K562 (cell line): Measurements from ENCODE around the gene PRKCB. TPM values are rescaled to one million over a fixed set of nuclear protein-coding genes. Genes with fewer than 3 reads are reported as not detected.

Experiments used
- ARID1B ChIP-seq: fragments of 450-650 bp; IDR thresholded peaks from 2 replicates; pipeline ENCODE4 v1.6.1; 2016; ENCODE audit warnings: antibody characterized with exemption, mild to moderate bottlenecking, inconsistent platforms
- BRCA1 ChIP-seq, 2 experiments: fragments of 450-650 bp in 1 of 2; sonication (generic) in 1 of 2; formaldehyde crosslinking in 1 of 2; IDR thresholded peaks; 2 replicates each; pipeline versions ENCODE4 v1.5.0 to v1.6.1; 2017 to 2020; ENCODE audit warnings: mild to moderate bottlenecking in 1 of 2, missing genetic modification reagents in 1 of 2
- BRF1 ChIP-seq: IDR thresholded peaks from 3 replicates; pipeline ENCODE4 v1.6.1; 2011; ENCODE audit warnings: borderline replicate concordance, mild to moderate bottlenecking; ENCODE audit not compliant: insufficient read length; ENCODE audit errors: extremely low read depth
- CEBPB ChIP-seq: fragments of 450-650 bp; IDR thresholded peaks from 2 replicates; pipeline ENCODE4 v1.6.1; 2016; ENCODE audit warnings: missing genetic modification characterization, missing compliant biosample characterization
- CHD4 ChIP-seq: fragments of 200-600 bp; sonication (generic); IDR thresholded peaks from 3 replicates; pipeline ENCODE4 v1.6.1; 2012; ENCODE audit warnings: low read depth, mild to moderate bottlenecking, mixed read lengths, low read length, inconsistent platforms; ENCODE audit not compliant: insufficient read depth, insufficient replicate concordance, poor library complexity, severe bottlenecking
- ERF ChIP-seq: fragments of 450-650 bp; formaldehyde crosslinking; IDR thresholded peaks from 2 replicates; pipeline ENCODE4 v1.4.0; 2020; ENCODE audit warnings: mild to moderate bottlenecking, mixed read lengths
- ESRRA ChIP-seq: fragments of 450-650 bp; IDR thresholded peaks from 2 replicates; pipeline ENCODE4 v1.6.1; 2014; ENCODE audit warnings: low read depth, mild to moderate bottlenecking, moderate library complexity, borderline replicate concordance
- FOXA1 ChIP-seq: fragments of 450-650 bp; IDR thresholded peaks from 2 replicates; pipeline ENCODE4 v1.6.1; 2016; ENCODE audit warnings: mild to moderate bottlenecking, borderline replicate concordance
- FOXJ3 ChIP-seq: sonication (generic); formaldehyde crosslinking; IDR thresholded peaks from 2 replicates; pipeline ENCODE4 v1.4.0; 2020; ENCODE audit warnings: mild to moderate bottlenecking, missing genetic modification reagents
- HOXB6 ChIP-seq: fragments of 250-450 bp; sonication (Bioruptor Pico); IDR thresholded peaks from 2 replicates; pipeline ENCODE4 v1.5.1; 2022; ENCODE audit warnings: mild to moderate bottlenecking, borderline replicate concordance
- MEF2A ChIP-seq: IDR thresholded peaks from 2 replicates; pipeline ENCODE4 v1.6.1; 2011; ENCODE audit warnings: low read depth, mild to moderate bottlenecking, low read length, moderate library complexity; ENCODE audit not compliant: control insufficient read depth
- MYC ChIP-seq, 2 experiments: fragments of 250-450 bp in 1 of 2; sonication (Bioruptor Pico) in 1 of 2; IDR thresholded peaks; 2 replicates each; pipeline versions ENCODE4 v1.5.1 to v1.6.1; 2012 to 2021; ENCODE audit warnings: low read depth in 2 of 2, borderline replicate concordance in 1 of 2, improper control_type of control experiment in 1 of 2, low read length in 1 of 2, mild to moderate bottlenecking in 1 of 2, moderate library complexity in 1 of 2
- NBN ChIP-seq: fragments of 450-650 bp; IDR thresholded peaks from 2 replicates; pipeline ENCODE4 v1.6.1; 2016; ENCODE audit warnings: low read depth, mild to moderate bottlenecking
- POLR2H ChIP-seq: IDR thresholded peaks from 2 replicates; pipeline ENCODE4 v1.6.1; 2016; ENCODE audit warnings: missing genetic modification characterization, low read depth, mild to moderate bottlenecking, control low read depth, missing compliant biosample characterization, moderate library complexity
- PRPF4 ChIP-seq: fragments of 200-400 bp; formaldehyde crosslinking; IDR thresholded peaks from one replicate; pipeline ENCODE4 v1.6.1; 2017; ENCODE audit warnings: low read length, low read depth, mild to moderate bottlenecking; ENCODE audit not compliant: insufficient read depth, poor library complexity, severe bottlenecking
- SAFB2 ChIP-seq: fragments of 200-400 bp; formaldehyde crosslinking; IDR thresholded peaks from 2 replicates; pipeline ENCODE4 v1.6.1; 2018; ENCODE audit warnings: borderline replicate concordance, low read length, low read depth, moderate library complexity; ENCODE audit not compliant: severe bottlenecking
- SMAD3 ChIP-seq: fragments of 450-650 bp; formaldehyde crosslinking; conservative IDR thresholded peaks from 2 replicates; pipeline ENCODE4 v1.4.0; 2020; ENCODE audit warnings: mild to moderate bottlenecking
- TCF15 ChIP-seq: fragments of 250-450 bp; sonication (Bioruptor Pico); IDR thresholded peaks from 2 replicates; pipeline ENCODE4 v1.8.0; 2022; ENCODE audit warnings: moderate library complexity, mild to moderate bottlenecking, inconsistent platforms
- XRCC4 ChIP-seq: IDR thresholded peaks from one replicate; pipeline ENCODE4 v1.6.1; 2011; ENCODE audit not compliant: insufficient read depth, insufficient read length; ENCODE audit errors: extremely low read depth
- ZBTB34 ChIP-seq: fragments of 250-450 bp; sonication (Bioruptor Pico); IDR thresholded peaks from 2 replicates; pipeline ENCODE4 v1.8.0; 2021; ENCODE audit warnings: mild to moderate bottlenecking, moderate library complexity
- ZEB2 ChIP-seq: fragments of 450-650 bp; IDR thresholded peaks from 2 replicates; pipeline ENCODE4 v1.6.1; 2016
- ZFX ChIP-seq: sonication (generic); formaldehyde crosslinking; IDR thresholded peaks from 2 replicates; pipeline ENCODE4 v1.8.0; 2022; ENCODE audit warnings: mild to moderate bottlenecking, missing genetic modification reagents, moderate library complexity
- ZKSCAN3 ChIP-seq: fragments of 250-450 bp; sonication (Bioruptor Pico); IDR thresholded peaks from 2 replicates; pipeline ENCODE4 v1.4.0; 2020
- ZNF212 ChIP-seq: fragments of 450-650 bp; formaldehyde crosslinking; IDR thresholded peaks from 2 replicates; pipeline ENCODE4 v1.4.0; 2020; ENCODE audit warnings: mild to moderate bottlenecking
- ZNF3 ChIP-seq: fragments of 250-450 bp; sonication (Bioruptor Pico); IDR thresholded peaks from 2 replicates; pipeline ENCODE4 v1.5.0; 2021; ENCODE audit warnings: mild to moderate bottlenecking, moderate library complexity
- ZNF644 ChIP-seq: fragments of 200-800 bp; sonication (Bioruptor generic); IDR thresholded peaks from 2 replicates; pipeline ENCODE4 v1.6.1; 2016; ENCODE audit warnings: low read depth, missing genetic modification characterization, missing compliant biosample characterization
- polyA plus RNA-seq, 8 experiments: library from polyadenylated mRNA; depleted of rRNA in 4 of 8; stranded (reverse) in 5 of 8; unstranded in 3 of 8; fragments of >200 nt; fragmentation: Nextera tagmentation in 2 of 8; fragmentation: Illumina TruSeq in 1 of 8; extraction: Ambion mirVana in 2 of 8; extraction: Trizol in 1 of 8; gene quantifications; 2 replicates each; pipeline versions ENCODE4 v1.2.1 to v1.2.3, GENCODE V29; 2011 to 2014; ENCODE audit warnings: inconsistent platforms in 1 of 8, missing spikeins in 1 of 8
- total RNA-seq, 7 experiments: library from RNA; depleted of rRNA in 6 of 7; stranded (reverse); fragments of >200 nt in 6 of 7; fragmentation: Illumina TruSeq in 2 of 7; extraction: Trizol in 2 of 7; gene quantifications; 2 replicates each; pipeline versions ENCODE4 v1.2.1 to v1.2.3, GENCODE V29; 2011 to 2021; ENCODE audit warnings: low replicate concordance in 1 of 7
- TF ChIP-seq, protein P1 (sequence below): fragments of 450-650 bp; IDR thresholded peaks from 2 replicates; pipeline ENCODE4 v1.6.1; 2014; ENCODE audit warnings: low read depth, mild to moderate bottlenecking, moderate library complexity, borderline replicate concordance

PRKCB gene
- total and polyA plus RNA-seq, 9 of the 15 experiments (the other 6 are each of a cell fraction or from before 2014, with no cell fraction given) = 49.9 to 276 (median 148) TPM

- no peak for TF ChIP-seq POLR2H (tag)
- peak; percentile 58; the same call in 1 of the 2 replicates for TF ChIP-seq ZEB2
- TF ChIP-seq XRCC4 = no peak
- peak; percentile 83; the same call in 1 of the 2 replicates for TF ChIP-seq MYC (IDR thresholded peaks at IDR 0.05; ENCODE audit: low read depth, low read length)
- no peak for TF ChIP-seq MYC (CRISPR knock-in tag; IDR thresholded peaks at IDR 0.05; ENCODE audit: borderline replicate concordance, low read depth)
- TF ChIP-seq HOXB6 = no peak
- peak; percentile 66 for TF ChIP-seq ARID1B
- TF ChIP-seq ERF (CRISPR knock-in tag) = no peak; the same call in 1 of the 2 replicates
- TF ChIP-seq, protein P1, sequence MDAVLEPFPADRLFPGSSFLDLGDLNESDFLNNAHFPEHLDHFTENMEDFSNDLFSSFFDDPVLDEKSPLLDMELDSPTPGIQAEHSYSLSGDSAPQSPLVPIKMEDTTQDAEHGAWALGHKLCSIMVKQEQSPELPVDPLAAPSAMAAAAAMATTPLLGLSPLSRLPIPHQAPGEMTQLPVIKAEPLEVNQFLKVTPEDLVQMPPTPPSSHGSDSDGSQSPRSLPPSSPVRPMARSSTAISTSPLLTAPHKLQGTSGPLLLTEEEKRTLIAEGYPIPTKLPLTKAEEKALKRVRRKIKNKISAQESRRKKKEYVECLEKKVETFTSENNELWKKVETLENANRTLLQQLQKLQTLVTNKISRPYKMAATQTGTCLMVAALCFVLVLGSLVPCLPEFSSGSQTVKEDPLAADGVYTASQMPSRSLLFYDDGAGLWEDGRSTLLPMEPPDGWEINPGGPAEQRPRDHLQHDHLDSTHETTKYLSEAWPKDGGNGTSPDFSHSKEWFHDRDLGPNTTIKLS = peak; percentile 11; the same call in 1 of the 2 replicates
- peak; percentile 45; the same call in 1 of the 2 replicates for TF ChIP-seq ESRRA
- no peak for TF ChIP-seq BRF1
- no peak for TF ChIP-seq BRCA1 (IDR thresholded peaks at IDR 0.05)
- no peak for TF ChIP-seq BRCA1 (CRISPR knock-in tag; IDR thresholded peaks at IDR 0.05)
- no peak for TF ChIP-seq CEBPB (tag)
- TF ChIP-seq ZKSCAN3 (CRISPR knock-in tag) = no peak
- TF ChIP-seq ZNF212 = no peak
- no peak for TF ChIP-seq ZNF644
- no peak for TF ChIP-seq TCF15 (CRISPR knock-in tag)
- no peak for TF ChIP-seq CHD4
- no peak for TF ChIP-seq ZBTB34
- no peak for TF ChIP-seq PRPF4
- TF ChIP-seq ZFX (CRISPR knock-in tag) = no peak
- no peak for TF ChIP-seq MEF2A
- TF ChIP-seq NBN = peak; percentile 73; the same call in 1 of the 2 replicates
- TF ChIP-seq SAFB2 = no peak
- no peak for TF ChIP-seq ZNF3 (CRISPR knock-in tag)
- TF ChIP-seq FOXA1 = no peak
- no peak for TF ChIP-seq FOXJ3 (CRISPR knock-in tag)
- TF ChIP-seq SMAD3 (CRISPR knock-in tag) = no peak
Measured at GRCh38 chr16:23803591-23804123, 32.1 kb upstream of the PRKCB start (continued).
